Measurements from ENCODE around the gene SIRT7.
"Not testable (repeated sequence)": the region's sequence is repeated elsewhere in the genome, so short reads cannot be mapped to it uniquely, and the experiment has no call there.

Gene SIRT7

GRCh38 chr17:81954131-81955057 lies 36.4 kb upstream of the SIRT7 start:
- DNase-seq = no peak

- DNase-seq = not testable (repeated sequence)
Measured at GRCh38 chr17:81953443-81953842, 35.5 kb upstream of the SIRT7 start.

- no peak for DNase-seq
Measured at GRCh38 chr17:81952792-81953228, 34.8 kb upstream of the SIRT7 start.

DNA sequence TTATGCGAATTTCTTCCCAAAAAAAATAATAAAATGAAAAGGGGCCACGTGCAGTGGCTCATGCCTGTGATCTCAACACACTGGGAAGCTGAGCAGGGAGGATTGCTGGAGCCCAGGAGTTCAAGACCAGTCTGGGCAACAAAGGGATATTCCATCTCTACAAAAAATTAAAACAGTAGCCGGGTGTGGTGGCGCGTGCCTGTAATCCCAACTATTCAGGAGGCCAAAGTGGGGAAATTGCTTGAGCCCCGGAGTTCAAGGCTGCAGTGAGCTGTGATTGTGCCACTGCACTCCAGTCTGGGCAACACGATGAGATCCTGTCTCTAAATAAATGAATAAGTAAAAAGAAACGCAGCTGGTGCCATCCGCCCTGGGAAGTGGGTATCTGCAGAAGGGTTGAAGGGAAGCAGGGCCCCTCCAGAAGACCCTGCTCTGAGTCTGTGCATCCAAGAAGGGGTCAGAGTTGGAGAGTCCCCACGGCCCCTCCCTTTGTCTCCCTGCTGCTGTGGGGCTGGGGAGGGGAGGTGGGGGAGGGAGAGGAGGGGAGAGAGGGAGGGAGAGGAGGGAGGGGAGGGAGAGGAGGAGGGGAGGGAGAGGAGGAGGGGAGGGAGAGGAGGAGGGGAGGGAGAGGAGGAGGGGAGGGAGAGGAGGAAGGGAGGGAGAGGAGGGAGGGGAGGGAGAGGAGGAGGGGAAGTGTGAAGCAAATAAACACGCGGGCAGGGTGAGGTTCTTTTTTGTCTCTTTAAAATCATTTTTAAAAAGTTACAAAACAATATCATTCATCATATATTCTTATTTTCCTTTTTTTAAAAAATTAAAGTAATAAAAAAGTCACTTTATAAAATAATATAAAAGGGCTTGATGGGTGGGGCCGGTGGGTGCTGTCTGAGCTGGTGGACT lies 34.1 kb upstream of the SIRT7 start:
- no peak for DNase-seq

DNA sequence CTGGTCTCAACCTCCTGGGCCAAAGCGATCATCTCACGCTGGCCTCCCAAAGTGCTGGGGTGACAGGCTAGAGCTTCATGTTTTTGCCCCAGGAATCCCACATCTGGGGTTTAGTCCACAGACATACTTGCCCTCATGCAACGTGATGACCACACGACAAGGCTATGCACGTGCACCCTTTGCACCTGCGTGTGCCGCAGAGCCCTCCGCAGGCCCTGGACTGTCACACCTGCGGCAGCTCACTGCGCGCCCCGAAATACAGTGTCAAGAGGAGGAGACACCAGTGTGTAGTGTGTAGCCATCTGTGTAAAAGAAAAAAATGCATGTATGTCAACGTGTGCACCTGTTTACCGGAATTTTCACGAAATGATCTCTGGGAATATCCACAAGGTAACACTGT lies 32.5 kb upstream of the SIRT7 start:
- no peak for DNase-seq

GRCh38 chr17:81948635-81949378 lies 30.8 kb upstream of the SIRT7 start:
- DNase-seq = no peak

DNA sequence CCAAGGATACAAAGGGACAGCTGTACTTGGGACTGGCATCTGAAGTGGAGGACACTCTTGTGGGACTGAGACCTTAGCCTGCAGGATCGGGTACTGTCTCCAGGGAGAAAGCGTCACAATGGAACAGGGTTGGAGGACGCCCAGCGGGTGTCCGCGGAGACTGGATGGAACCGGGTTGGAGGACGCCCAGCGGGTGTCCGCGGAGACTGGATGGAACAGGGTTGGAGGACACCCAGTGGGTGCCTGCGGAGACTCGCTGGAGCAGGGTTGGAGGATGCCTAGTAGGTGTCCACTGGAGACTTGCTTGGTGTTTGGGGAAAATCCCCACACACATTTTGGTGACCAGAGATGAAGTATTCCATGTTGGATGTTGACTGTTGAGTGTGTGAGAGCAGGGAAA lies 29.2 kb upstream of the SIRT7 start, which contains the start of gene MYADML2:
Gene MYADML2 (minus strand): TSS at position 45 of the 400 bp plus-strand sequence. CDS start 5,492 bp downstream, outside the sequence.
- no peak for DNase-seq

- DNase-seq = no peak
Measured at GRCh38 chr17:81944858-81945257, 26.9 kb upstream of the SIRT7 start.

DNA sequence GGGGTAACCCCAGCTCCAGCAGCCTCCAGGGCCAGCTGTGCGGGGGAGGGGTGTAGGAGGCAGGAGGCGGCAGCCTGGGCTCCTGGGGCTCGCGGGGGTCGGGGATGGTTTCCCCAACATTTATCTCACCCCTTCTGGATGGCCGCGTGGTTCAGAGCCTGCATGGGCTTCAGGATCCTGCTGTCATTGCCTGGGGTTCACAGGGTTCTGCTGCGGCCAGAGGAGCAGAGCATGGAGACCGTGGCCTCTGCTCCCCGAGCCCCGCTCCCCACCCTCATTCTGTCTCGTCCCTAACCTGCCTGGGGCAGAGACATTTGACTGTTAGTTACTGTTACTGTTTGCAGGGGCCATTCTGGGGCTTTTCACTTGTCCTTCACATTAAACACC lies 24.2 kb upstream of the SIRT7 start:
- no peak for DNase-seq

DNA sequence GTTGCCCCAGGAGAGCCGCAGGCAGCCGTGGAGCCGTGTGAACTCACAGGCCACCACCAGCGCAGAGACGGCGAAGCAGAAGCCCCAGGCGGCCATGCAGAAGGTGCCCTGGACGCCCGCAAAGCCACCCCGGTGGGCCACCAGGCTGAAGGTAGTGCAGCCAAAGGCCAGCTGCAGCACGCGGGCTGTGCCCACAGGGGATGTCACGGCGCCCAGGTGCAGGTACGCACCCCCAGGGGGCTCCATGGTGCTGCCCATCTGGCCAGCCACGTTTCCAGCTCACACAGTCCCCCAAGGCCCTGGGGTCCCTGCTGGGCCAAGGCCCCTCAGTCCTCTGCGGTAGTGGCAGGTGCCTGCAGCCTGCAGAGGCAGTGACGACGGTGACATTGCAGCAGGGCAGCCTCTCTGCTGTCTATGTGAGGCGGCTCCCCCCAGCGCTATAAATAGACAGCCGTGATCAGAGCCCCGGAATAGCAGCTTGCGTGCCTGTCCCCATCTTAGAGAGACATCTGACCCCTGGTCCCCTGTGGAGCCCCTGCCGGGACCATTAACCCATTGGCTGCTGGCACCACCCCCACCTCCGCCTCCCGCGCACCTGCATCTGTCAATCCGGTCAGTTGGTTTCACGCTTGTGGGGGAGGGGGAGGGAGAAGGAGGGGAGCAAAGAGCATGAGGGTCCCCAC lies 23.6 kb upstream of the SIRT7 start:
- DNase-seq = no peak

GRCh38 chr17:81940538-81941483 lies 22.8 kb upstream of the SIRT7 start:
- no peak for DNase-seq

- no peak for DNase-seq
Measured at GRCh38 chr17:81939881-81940385, 22.0 kb upstream of the SIRT7 start.

GRCh38 chr17:81939218-81939617 lies 21.2 kb upstream of the SIRT7 start:
- DNase-seq = no peak

DNA sequence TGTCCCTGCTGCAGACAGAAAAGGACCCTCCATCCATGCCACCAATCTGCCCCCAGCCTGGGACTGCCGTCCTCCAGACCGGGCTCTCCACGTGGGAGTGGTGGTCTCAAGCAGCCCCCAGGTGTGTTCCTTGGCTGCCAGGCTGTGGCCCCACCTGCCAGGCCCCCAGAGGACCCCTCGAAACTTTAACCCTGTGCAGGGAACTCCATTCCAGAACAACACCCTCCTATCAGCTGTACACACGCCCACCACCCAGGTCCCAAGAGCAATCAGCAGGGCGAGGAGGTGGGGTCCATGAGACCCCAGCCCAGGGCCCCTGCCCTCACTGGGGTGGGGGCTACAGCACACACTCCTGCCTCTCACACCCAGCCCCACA lies 17.7 kb upstream of the SIRT7 start:
- DNase-seq = no peak

DNA sequence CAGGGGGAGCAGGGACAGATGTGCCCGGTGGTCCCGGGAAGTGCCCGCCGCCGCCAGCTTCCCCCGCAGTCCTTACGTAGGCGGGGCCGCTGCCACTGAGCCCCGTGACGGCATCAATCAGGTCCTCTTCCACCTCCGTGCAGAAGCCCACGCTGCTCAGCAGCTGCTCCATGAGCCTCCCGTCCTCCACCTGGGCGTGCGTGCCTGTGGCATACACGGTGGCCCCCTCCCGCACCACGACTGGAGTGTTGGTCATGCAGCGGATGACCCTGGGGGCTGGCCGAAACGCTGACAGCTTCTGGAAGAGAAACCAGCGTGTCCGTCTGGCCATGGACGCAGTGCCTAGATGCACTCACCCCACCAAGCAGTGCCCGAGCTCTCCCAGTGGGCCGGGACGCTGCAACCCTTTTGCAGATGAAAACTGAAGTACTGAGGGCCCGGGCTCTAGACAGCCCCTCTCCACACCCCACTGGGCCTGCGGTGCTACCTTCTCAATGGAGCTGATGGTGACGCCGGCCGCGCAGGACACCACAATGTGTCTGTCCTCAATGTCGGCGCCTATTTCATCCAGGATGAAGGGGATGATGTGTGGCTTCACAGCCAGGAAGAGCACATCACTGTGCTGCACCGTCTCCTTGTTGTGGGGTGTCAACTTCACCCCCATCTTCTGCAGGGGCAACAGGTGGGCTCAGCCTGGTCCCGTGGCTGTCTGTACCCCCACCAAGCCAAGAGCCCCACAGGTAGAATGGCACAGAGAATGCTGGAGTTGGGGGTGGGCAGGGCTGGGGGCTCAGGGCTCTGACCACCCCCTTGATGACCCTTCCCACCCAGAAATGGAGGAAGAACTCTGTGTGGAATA lies 17.1 kb upstream of the SIRT7 start:
- DNase-seq = no peak

DNA sequence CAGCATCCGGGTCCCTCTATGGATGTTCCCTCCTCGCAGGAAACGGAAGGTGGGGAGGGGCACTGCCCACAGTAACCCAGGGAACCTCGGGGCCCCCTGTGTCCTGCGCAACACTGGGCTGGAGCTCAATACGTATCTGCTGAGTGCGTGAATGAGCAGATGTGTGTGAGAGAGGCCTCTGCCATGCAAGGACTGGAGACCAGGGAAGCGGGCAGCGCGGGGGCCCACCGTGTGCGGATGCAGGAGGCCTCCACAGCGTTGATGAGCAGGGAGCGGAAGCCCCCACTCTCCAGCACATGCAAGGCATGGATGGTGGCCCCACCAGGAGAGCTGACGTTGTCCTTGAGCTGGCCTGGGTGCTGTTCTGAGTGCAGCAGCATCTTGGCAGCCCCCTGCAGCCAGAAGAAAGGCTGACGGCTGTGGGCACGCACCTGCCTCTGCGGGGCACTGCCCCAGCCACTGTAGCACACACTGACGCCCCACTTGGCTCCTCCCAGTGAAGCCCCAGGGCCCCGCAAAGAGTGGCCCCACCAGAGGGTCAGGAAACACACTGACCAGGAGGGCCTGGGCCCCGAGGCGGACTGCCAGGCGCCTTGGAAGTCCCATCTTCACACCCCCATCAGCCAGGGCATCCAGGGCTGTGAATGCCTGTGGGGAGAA lies 16.3 kb upstream of the SIRT7 start:
- no peak for DNase-seq

DNA sequence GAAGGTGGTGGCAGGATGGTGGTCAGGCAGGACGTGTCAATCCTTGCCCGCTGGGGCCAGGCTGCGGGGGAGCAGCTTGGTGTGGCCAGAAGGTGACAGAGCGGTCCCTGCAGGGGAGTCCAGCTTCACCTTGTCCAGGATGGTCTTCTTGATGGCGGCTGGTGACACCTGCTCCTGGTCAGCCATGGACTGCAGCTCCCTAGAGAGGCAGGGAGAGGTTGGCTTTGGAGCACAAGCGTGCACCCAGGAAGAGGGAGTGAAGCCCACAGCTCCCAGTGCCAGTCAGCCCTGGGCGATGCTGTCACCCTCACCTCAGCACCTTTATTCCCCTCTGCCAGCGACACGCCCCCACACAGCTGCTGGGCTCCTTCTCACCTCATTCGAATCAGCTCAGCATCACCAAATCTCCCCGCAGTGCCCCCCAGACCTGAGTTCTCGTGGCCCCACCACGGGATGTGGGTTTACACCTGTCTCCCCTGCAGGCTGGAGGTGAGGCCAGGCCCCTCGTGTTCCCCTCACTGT lies 15.3 kb upstream of the SIRT7 start:
- no peak for DNase-seq

- DNase-seq = no peak
Measured at GRCh38 chr17:81932333-81932983, 14.5 kb upstream of the SIRT7 start.
